ENCODE measurements around the gene MFN2. TPM values are rescaled to one million over a fixed set of nuclear protein-coding genes. Genes with fewer than 3 reads are reported as not detected.

Gene MFN2
- total and polyA plus RNA-seq, 9 of the 15 experiments (the other 6 are each of a cell fraction or from before 2014, with no cell fraction given): 10.5 to 158 (median 87.1) TPM

DNA sequence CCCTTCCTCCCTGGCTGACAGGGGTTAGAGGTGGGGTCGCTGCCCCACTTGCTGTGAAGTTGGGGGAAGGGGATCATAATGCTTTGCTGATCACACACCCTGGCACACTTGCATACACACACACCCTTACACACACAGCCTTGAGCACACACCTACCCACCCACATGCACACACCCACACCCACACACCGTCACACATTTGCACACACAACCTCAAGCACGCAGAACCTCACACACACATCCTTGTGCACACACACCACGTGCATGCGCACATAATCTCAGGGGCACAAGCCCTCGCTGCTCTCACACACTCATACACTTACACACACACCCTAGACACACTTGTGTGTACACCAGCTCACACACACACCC lies 66.5 kb downstream of the MFN2 start:
- Histone ChIP-seq H3K9me3 (replicated peaks; ENCODE audit: control insufficient read depth, insufficient read depth, low read depth, low read length) (no peaks in the 10 kb centered on the region), H3K4me3 (no peak overlapping the region), H3K36me3 (ENCODE audit: control insufficient read depth, insufficient read depth, low read length) (no peaks in the 10 kb centered on the region), H2AFZ (ENCODE audit: low read depth, low read length) (no peak overlapping the region), H3K9ac (ENCODE audit: insufficient read depth in 1 of 2, low read depth in 2 of 2, low read length in 2 of 2) (peak overlapping the region in 1 of 2 experiments; percentile 49; a peak in 1 of 4 replicates), H3K4me1 (replicated peaks in 1 of 2; ENCODE audit: control insufficient read depth in 2 of 2, insufficient read depth in 2 of 2, low read length in 2 of 2) (peaks cover 14 to 27% of the 10 kb centered on the region in 2 experiments; a peak in 4 of 5 replicates), H3K4me2 (ENCODE audit: insufficient read depth, low read length) (no peak overlapping the region), H3K27me3 (ENCODE audit: control insufficient read depth in 2 of 2, insufficient read depth in 2 of 2, low read length in 2 of 2) (no peaks in the 10 kb centered on the region), H3K9me1 (ENCODE audit: control insufficient read depth, insufficient read depth, low read length) (no peaks in the 10 kb centered on the region), H3K79me2 (ENCODE audit: control insufficient read depth, insufficient read depth, low read length) (no peaks in the 10 kb centered on the region), H4K20me1 (replicated peaks; ENCODE audit: control insufficient read depth, insufficient read depth, low read length) (no peaks in the 10 kb centered on the region), H3K27ac (ENCODE audit: extremely low read depth, low read depth, low read length) (no peak overlapping the region)
- CTCF ChIA-PET (ENCODE audit: low intra/inter-chr PET ratio): no interaction called here
- in situ Hi-C loops (cut with MboI) (no loop called here), intact Hi-C loops (cut with micrococcal nuclease) (no loop called here)
- ATAC-seq (no peak), DNase-seq (ENCODE audit: extremely low read depth in 1 of 4, low spot score in 3 of 4) (no peak), FAIRE-seq (no peak)
- BruUV-seq (replicated peaks): no TSS peak
- POLR2A ChIA-PET: interaction anchor here (2.0 to 3.4 kb wide), 2 partner anchors 10 to 138 kb away, joined by 14 to 28 read pairs; no protein-coding TSS in a partner anchor
- WGBS (ENCODE audit: insufficient coverage, low coverage, missing lambda C conversion rate): 74% methylated on average over 6 of the region's 6 CpGs
- TF ChIP-seq SLC30A9 (CRISPR knock-in tag; IDR thresholded peaks at IDR 0.05) (no peak), EGR1 (conservative IDR thresholded peaks at IDR 0.05) (peak; percentile 54; the same call in 1 of the 2 replicates), MEIS2 (IDR thresholded peaks at IDR 0.05; ENCODE audit: partially characterized antibody) (no peak), GATAD2A (IDR thresholded peaks at IDR 0.05) (0 out of 2 replicates have a peak, but pooled peaks have one; percentile 11), LARP7 (IDR thresholded peaks at IDR 0.05) (0 out of 2 replicates have a peak, but pooled peaks have one; percentile 55), TSC22D4 (tag; IDR thresholded peaks at IDR 0.05) (no peak), ZNF699 (CRISPR knock-in tag; IDR thresholded peaks at IDR 0.05; ENCODE audit: insufficient replicate concordance) (no peak), PPARD (CRISPR knock-in tag; IDR thresholded peaks at IDR 0.05) (no peak), TAF7 (tag; IDR thresholded peaks at IDR 0.05) (no peak)
- TF ChIP-seq, protein P1, sequence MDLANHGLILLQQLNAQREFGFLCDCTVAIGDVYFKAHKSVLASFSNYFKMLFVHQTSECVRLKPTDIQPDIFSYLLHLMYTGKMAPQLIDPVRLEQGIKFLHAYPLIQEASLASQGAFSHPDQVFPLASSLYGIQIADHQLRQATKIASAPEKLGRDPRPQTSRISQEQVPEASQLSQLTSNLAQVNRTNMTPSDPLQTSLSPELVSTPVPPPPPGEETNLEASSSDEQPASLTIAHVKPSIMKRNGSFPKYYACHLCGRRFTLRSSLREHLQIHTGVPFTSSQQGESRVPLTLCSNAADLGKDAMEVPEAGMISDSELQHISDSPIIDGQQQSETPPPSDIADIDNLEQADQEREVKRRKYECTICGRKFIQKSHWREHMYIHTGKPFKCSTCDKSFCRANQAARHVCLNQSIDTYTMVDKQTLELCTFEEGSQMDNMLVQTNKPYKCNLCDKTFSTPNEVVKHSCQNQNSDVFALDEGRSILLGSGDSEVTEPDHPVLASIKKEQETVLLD (IDR thresholded peaks at IDR 0.05): no peak
- TF ChIP-seq, protein P2, sequence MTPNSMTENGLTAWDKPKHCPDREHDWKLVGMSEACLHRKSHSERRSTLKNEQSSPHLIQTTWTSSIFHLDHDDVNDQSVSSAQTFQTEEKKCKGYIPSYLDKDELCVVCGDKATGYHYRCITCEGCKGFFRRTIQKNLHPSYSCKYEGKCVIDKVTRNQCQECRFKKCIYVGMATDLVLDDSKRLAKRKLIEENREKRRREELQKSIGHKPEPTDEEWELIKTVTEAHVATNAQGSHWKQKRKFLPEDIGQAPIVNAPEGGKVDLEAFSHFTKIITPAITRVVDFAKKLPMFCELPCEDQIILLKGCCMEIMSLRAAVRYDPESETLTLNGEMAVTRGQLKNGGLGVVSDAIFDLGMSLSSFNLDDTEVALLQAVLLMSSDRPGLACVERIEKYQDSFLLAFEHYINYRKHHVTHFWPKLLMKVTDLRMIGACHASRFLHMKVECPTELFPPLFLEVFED (CRISPR knock-in tag; conservative IDR thresholded peaks at IDR 0.05): 0 out of 2 replicates have a peak, but pooled peaks have one; percentile 11
- TF ChIP-seq, protein P3, sequence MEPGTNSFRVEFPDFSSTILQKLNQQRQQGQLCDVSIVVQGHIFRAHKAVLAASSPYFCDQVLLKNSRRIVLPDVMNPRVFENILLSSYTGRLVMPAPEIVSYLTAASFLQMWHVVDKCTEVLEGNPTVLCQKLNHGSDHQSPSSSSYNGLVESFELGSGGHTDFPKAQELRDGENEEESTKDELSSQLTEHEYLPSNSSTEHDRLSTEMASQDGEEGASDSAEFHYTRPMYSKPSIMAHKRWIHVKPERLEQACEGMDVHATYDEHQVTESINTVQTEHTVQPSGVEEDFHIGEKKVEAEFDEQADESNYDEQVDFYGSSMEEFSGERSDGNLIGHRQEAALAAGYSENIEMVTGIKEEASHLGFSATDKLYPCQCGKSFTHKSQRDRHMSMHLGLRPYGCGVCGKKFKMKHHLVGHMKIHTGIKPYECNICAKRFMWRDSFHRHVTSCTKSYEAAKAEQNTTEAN (CRISPR knock-in tag; IDR thresholded peaks at IDR 0.05): peak; percentile 85
